HepG2 (cell line): ENCODE measurements around the gene TFEB. TPM values are rescaled to one million over a fixed set of nuclear protein-coding genes. Genes with fewer than 3 reads are reported as not detected.

Experiments
- AGO2 ChIP-seq: fragments of 200-400 bp; formaldehyde crosslinking; optimal IDR thresholded peaks from 2 replicates; pipeline ENCODE3; 2017; ENCODE audit warnings: mild to moderate bottlenecking, low read depth, low read length, moderate library complexity
- ASH2L ChIP-seq: fragments of 300-600, 200-600 bp; sonication (generic); IDR thresholded peaks from 2 replicates; pipeline ENCODE4 v1.7.0; 2017; ENCODE audit warnings: low read depth, mild to moderate bottlenecking, moderate library complexity, mixed read lengths, low read length; ENCODE audit not compliant: insufficient read length
- ATM ChIP-seq: fragments of 450-650 bp; IDR thresholded peaks from 2 replicates; pipeline ENCODE4 v1.7.1; 2017; ENCODE audit warnings: mild to moderate bottlenecking, borderline replicate concordance
- CBX1 ChIP-seq: IDR thresholded peaks from one replicate; pipeline ENCODE4 v1.6.1; 2016; ENCODE audit warnings: antibody characterized with exemption, low read depth
- CCDC6 ChIP-seq: sonication (generic); formaldehyde crosslinking; IDR thresholded peaks from 2 replicates; pipeline ENCODE4 v1.8.1; 2022; ENCODE audit warnings: mild to moderate bottlenecking, missing genetic modification reagents, moderate library complexity
- CHCHD3 ChIP-seq: sonication (generic); formaldehyde crosslinking; IDR thresholded peaks from 2 replicates; pipeline ENCODE4 v1.8.0; 2022; ENCODE audit warnings: mild to moderate bottlenecking, missing genetic modification reagents, moderate library complexity
- DMAP1 ChIP-seq: IDR thresholded peaks from 2 replicates; pipeline ENCODE4 v1.6.1; 2016
- ESRRA ChIP-seq: sonication (generic); formaldehyde crosslinking; IDR thresholded peaks from 2 replicates; pipeline ENCODE4 v1.5.1; 2020; ENCODE audit warnings: mild to moderate bottlenecking, low read depth, missing genetic modification reagents
- GATA4 ChIP-seq: sonication (generic); IDR thresholded peaks from 2 replicates; pipeline ENCODE4 v1.6.1; 2016; ENCODE audit warnings: antibody characterized with exemption, low read depth, borderline replicate concordance
- JUN ChIP-seq: sonication (generic); formaldehyde crosslinking; IDR thresholded peaks from 2 replicates; pipeline ENCODE4 v1.4.0; 2020; ENCODE audit warnings: mild to moderate bottlenecking, missing genetic modification reagents
- MAFG ChIP-seq: sonication (generic); formaldehyde crosslinking; IDR thresholded peaks from 2 replicates; pipeline ENCODE4 v1.5.1; 2020; ENCODE audit warnings: mild to moderate bottlenecking, missing genetic modification reagents
- NFRKB ChIP-seq: fragments of 450-650 bp; IDR thresholded peaks from 2 replicates; pipeline ENCODE4 v1.6.1; 2017
- NR2F6 ChIP-seq, 2 experiments: IDR thresholded peaks; 2 replicates each; pipeline ENCODE4 v1.6.1; 2016; ENCODE audit warnings: antibody characterized with exemption in 1 of 2, mild to moderate bottlenecking in 1 of 2
- POLR2AphosphoS2 ChIP-seq: IDR thresholded peaks from 2 replicates; pipeline ENCODE4 v1.6.1; 2011; ENCODE audit warnings: low read depth, low read length, improper control_type of control experiment
- PRPF4 ChIP-seq: fragments of 200-400 bp; formaldehyde crosslinking; IDR thresholded peaks from 2 replicates; pipeline ENCODE4 v1.6.1; 2016; ENCODE audit warnings: low read length, low read depth; ENCODE audit not compliant: poor library complexity, severe bottlenecking
- RELA ChIP-seq: sonication (generic); formaldehyde crosslinking; IDR thresholded peaks from 2 replicates; pipeline ENCODE4 v1.4.0; 2020; ENCODE audit warnings: missing genetic modification reagents
- SIX4 ChIP-seq: sonication (generic); formaldehyde crosslinking; IDR thresholded peaks from 2 replicates; pipeline ENCODE4 v1.4.0; 2020; ENCODE audit warnings: missing genetic modification reagents
- THAP11 ChIP-seq: IDR thresholded peaks from 2 replicates; pipeline ENCODE4 v1.6.1; 2016; ENCODE audit warnings: missing biosample characterization, missing genetic modification reagents
- TMF1 ChIP-seq: sonication (generic); formaldehyde crosslinking; IDR thresholded peaks from 2 replicates; pipeline ENCODE4 v1.8.1; 2022; ENCODE audit warnings: low read depth, missing genetic modification reagents
- YEATS2 ChIP-seq: sonication (generic); formaldehyde crosslinking; IDR thresholded peaks from 2 replicates; pipeline ENCODE4 v1.4.0; 2020; ENCODE audit warnings: missing genetic modification reagents, borderline replicate concordance
- ZNF101 ChIP-seq: sonication (generic); formaldehyde crosslinking; IDR thresholded peaks from 2 replicates; pipeline ENCODE4 v1.4.0; 2020; ENCODE audit warnings: mild to moderate bottlenecking, low read depth, missing genetic modification reagents, borderline replicate concordance
- ZNF484 ChIP-seq: sonication (generic); formaldehyde crosslinking; IDR thresholded peaks from 2 replicates; pipeline ENCODE4 v1.5.1; 2020; ENCODE audit warnings: mild to moderate bottlenecking, low read depth, missing genetic modification reagents, borderline replicate concordance
- ZNF572 ChIP-seq: sonication (generic); formaldehyde crosslinking; IDR thresholded peaks from 2 replicates; pipeline ENCODE4 v1.5.1; 2020; ENCODE audit warnings: mild to moderate bottlenecking, missing genetic modification reagents
- ZNF614 ChIP-seq: IDR thresholded peaks from 2 replicates; pipeline ENCODE4 v1.6.1; 2018; ENCODE audit warnings: missing biosample characterization, missing genetic modification reagents, inconsistent platforms, borderline replicate concordance
- ZNF629 ChIP-seq: sonication (generic); formaldehyde crosslinking; conservative IDR thresholded peaks from 2 replicates; pipeline ENCODE4 v1.5.0; 2020; ENCODE audit warnings: missing genetic modification reagents
- ZNF75D ChIP-seq: sonication (generic); formaldehyde crosslinking; IDR thresholded peaks from 2 replicates; pipeline ENCODE4 v1.8.1; 2023; ENCODE audit warnings: missing genetic modification reagents, mild to moderate bottlenecking, borderline replicate concordance
- polyA plus RNA-seq, 8 experiments: library from polyadenylated mRNA; depleted of rRNA in 3 of 8; stranded (reverse) in 7 of 8; unstranded in 1 of 8; fragments of >200 nt; fragmentation: Illumina TruSeq in 4 of 8; extraction: Trizol in 4 of 8; gene quantifications; 2 replicates each; pipeline versions ENCODE4 v1.2.1 to v1.2.3, GENCODE V29; 2011 to 2016; ENCODE audit warnings: low read depth in 4 of 8, missing spikeins in 1 of 8, mixed read lengths in 1 of 8; ENCODE audit not compliant: insufficient read depth in 1 of 8
- total RNA-seq, 5 experiments: library from RNA; depleted of rRNA; stranded (reverse); fragments of >200 nt; fragmentation: Illumina TruSeq; extraction: Trizol; gene quantifications; 2 replicates each; pipeline ENCODE4 v1.2.3, GENCODE V29; 2016; ENCODE audit warnings: low read depth in 1 of 5
- TF ChIP-seq, protein P1 (sequence below): sonication (generic); formaldehyde crosslinking; IDR thresholded peaks from 2 replicates; pipeline ENCODE4 v1.9.0; 2021; ENCODE audit warnings: missing genetic modification reagents, borderline replicate concordance
- TF ChIP-seq, protein P2 (sequence below): sonication (generic); formaldehyde crosslinking; IDR thresholded peaks from 2 replicates; pipeline ENCODE4 v1.8.1; 2023; ENCODE audit warnings: mild to moderate bottlenecking, moderate library complexity, missing genetic modification reagents

The TFEB gene
- total and polyA plus RNA-seq, 2 of the 13 experiments (the other 11 are each of a cell fraction or from before 2014, with no cell fraction given) = 13.3 to 18.7 TPM

GRCh38 chr6:41779788-41780550, 44.6 kb upstream of the TFEB start, which contains the start of gene FRS3 (continued):
- TF ChIP-seq ATM (no peak), ZNF572 (CRISPR knock-in tag) (0 out of 2 replicates have a peak, but pooled peaks have one; percentile 71), GATA4 (no peak; the same call in 1 of the 2 replicates), POLR2AphosphoS2 (no peak), CBX1 (peak; percentile 56), ZNF614 (peak; percentile 89; the same call in 1 of the 2 replicates), NR2F6 (IDR thresholded peaks at IDR 0.05) (peak; percentile 71), NR2F6 (CRISPR knock-in tag; IDR thresholded peaks at IDR 0.05) (peak; percentile 97), RELA (CRISPR knock-in tag) (peak; percentile 93), SIX4 (CRISPR knock-in tag) (0 out of 2 replicates have a peak, but pooled peaks have one; percentile 29), CCDC6 (peak; percentile 84), PRPF4 (no peak), JUN (CRISPR knock-in tag) (peak; percentile 18; the same call in 1 of the 2 replicates), ASH2L (peak; percentile 65), THAP11 (CRISPR knock-in tag) (peak; percentile 96), DMAP1 (CRISPR knock-in tag) (0 out of 2 replicates have a peak, but pooled peaks have one; percentile 49), AGO2 (no peak), TMF1 (CRISPR knock-in tag) (0 out of 2 replicates have a peak, but pooled peaks have one; percentile 55), ESRRA (CRISPR knock-in tag) (peak; percentile 85), ZNF101 (CRISPR knock-in tag) (no peak), ZNF629 (CRISPR knock-in tag) (no peak), YEATS2 (CRISPR knock-in tag) (peak; percentile 91), NFRKB (no peak), CHCHD3 (CRISPR knock-in tag) (no peak), ZNF75D (CRISPR knock-in tag) (no peak), MAFG (CRISPR knock-in tag) (no peak), ZNF484 (no peak)
- TF ChIP-seq, protein P1, sequence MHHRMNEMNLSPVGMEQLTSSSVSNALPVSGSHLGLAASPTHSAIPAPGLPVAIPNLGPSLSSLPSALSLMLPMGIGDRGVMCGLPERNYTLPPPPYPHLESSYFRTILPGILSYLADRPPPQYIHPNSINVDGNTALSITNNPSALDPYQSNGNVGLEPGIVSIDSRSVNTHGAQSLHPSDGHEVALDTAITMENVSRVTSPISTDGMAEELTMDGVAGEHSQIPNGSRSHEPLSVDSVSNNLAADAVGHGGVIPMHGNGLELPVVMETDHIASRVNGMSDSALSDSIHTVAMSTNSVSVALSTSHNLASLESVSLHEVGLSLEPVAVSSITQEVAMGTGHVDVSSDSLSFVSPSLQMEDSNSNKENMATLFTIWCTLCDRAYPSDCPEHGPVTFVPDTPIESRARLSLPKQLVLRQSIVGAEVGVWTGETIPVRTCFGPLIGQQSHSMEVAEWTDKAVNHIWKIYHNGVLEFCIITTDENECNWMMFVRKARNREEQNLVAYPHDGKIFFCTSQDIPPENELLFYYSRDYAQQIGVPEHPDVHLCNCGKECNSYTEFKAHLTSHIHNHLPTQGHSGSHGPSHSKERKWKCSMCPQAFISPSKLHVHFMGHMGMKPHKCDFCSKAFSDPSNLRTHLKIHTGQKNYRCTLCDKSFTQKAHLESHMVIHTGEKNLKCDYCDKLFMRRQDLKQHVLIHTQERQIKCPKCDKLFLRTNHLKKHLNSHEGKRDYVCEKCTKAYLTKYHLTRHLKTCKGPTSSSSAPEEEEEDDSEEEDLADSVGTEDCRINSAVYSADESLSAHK (CRISPR knock-in tag) = no peak
- TF ChIP-seq, protein P2, sequence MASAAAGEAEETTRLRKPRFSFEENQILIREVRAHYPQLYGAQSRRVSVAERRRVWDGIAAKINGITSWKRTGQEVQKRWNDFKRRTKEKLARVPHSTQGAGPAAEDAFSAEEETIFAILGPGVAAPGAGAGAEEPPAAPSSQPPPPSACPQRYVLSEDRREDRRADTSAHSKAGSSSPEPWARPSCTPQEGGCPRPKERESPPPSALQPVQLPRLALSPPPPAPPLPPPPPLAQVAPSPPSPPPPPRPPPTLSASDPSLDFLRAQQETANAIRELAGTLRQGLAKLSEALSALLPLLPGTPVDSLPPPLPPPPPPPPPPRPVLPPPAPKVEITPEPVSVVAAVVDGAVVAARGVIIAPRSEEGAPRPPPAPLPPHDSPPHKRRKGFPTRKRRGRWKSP (CRISPR knock-in tag) = peak; percentile 72
